Measurements from ENCODE around the gene CFAP92. TPM values are rescaled to one million over a fixed set of nuclear protein-coding genes. Genes with fewer than 3 reads are reported as not detected.

CFAP92 gene
- total RNA-seq, 1 donor from 2014 or later = 1.6 TPM

DNA sequence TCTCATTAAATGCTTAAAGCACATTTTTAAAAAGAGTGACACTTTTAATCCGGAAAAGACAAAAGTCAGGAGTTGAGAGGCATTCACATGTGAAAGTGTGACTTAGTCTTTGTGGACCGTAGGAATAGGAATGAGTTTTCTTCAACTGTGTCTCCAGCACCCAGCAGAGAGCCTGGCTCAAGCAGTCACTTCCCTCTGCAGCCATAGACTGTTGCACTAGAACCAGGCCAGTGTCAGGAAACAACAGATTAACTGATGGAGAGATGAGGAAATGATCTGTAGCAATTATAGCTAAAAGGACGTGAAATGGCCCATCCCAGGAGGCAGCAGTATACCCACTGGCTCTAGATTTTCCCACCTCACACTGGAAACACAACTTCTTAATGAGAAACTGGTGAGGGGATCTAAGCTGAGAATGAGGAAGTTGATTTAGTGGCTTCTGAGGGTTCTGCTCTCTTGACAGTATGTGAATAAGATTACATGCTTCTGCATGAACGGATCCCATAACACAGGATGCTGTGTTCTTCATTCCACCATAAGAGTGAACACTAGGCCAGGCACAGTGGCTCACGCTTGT lies 19.8 kb downstream of the CFAP92 start:
- H3K9ac ChIP-seq (ENCODE audit: low read depth in 1 of 3, low read length in 3 of 3) = no peak overlapping the region
- no peaks in the 10 kb centered on the region for H3K9me3 ChIP-seq (ENCODE audit: control insufficient read depth in 3 of 3, low read length in 3 of 3)
- no peak overlapping the region for H3K4me3 ChIP-seq (ENCODE audit: low read length in 3 of 3)
- peaks cover 0 to 2% (median 0%) of the 10 kb centered on the region in 3 donors for H3K27me3 ChIP-seq (ENCODE audit: control insufficient read depth in 3 of 3, insufficient read depth in 3 of 3, low read length in 3 of 3)
- peaks cover 13 to 17% (median 16%) of the 10 kb centered on the region in 3 donors for H3K4me1 ChIP-seq (ENCODE audit: control insufficient read depth in 3 of 3, insufficient read depth in 3 of 3, low read length in 3 of 3)
- H3K27ac ChIP-seq (ENCODE audit: low read depth, low read length) = no peak overlapping the region
- no peaks in the 10 kb centered on the region for H3K36me3 ChIP-seq (ENCODE audit: control insufficient read depth in 3 of 3, insufficient read depth in 3 of 3, low read length in 3 of 3)

DNA sequence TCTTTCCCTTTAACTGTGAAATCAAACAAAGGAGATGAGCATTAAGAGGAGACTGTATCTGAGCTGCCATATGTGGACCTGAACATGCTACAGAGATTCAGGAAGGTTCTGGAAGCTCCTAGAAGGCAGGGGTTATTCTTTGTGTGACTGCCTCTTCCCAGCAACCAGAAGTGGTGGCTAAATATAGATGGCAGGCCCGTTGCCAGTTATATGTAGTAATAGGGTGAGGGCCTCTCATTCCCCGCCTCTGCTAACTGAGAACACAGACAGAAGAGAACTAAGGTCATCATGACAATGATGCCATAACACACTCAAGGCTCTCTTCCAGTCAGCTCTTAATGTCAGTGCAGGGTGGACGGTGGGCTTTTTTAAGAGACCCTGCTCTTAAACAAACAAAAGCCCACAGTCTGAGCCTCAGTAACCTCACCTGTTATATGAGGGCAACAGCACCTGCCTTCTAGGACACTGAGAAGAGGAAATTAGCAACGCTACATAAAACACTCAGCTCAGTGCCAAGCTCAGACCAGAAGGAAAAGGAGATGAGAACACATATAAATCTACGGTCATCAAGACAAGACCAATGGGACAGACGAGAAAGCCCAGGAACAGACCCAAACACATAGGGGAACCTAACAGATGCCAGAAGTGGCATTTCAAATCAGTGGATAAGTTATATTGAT lies 22.3 kb downstream of the CFAP92 start:
- Histone ChIP-seq H3K4me1 (ENCODE audit: control insufficient read depth in 3 of 3, insufficient read depth in 3 of 3, low read length in 3 of 3) (peaks cover 13 to 17% (median 16%) of the 10 kb centered on the region in 3 donors), H3K4me3 (ENCODE audit: low read length in 3 of 3) (peak overlapping the region in 1 of 3 donors; percentile 1), H3K9ac (ENCODE audit: low read depth in 1 of 3, low read length in 3 of 3) (peak overlapping the region in 1 of 3 donors; percentile 63), H3K27me3 (ENCODE audit: control insufficient read depth in 3 of 3, insufficient read depth in 3 of 3, low read length in 3 of 3) (no peaks in the 10 kb centered on the region), H3K36me3 (ENCODE audit: control insufficient read depth in 3 of 3, insufficient read depth in 3 of 3, low read length in 3 of 3) (no peaks in the 10 kb centered on the region), H3K27ac (ENCODE audit: low read depth, low read length) (peak overlapping the region; percentile 45), H3K9me3 (ENCODE audit: control insufficient read depth in 3 of 3, low read length in 3 of 3) (no peaks in the 10 kb centered on the region)

DNA sequence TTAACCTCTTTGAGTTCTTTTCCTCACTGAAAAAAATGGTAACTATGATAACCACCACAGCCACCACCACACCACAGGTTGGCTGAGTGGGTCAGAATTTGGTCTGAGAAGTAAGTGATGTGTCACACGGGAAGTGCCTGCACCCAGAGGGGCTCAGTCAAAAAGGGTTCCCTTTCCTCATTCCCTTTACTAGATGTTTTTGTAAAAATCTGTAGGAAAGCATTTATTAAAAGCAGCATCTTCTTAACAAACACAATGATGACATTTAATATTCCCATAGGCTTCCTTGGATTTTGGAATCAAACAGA lies 23.2 kb downstream of the CFAP92 start:
- Histone ChIP-seq H3K9ac (ENCODE audit: low read depth in 1 of 3, low read length in 3 of 3) (peak overlapping the region in 1 of 3 donors; percentile 16), H3K9me3 (ENCODE audit: control insufficient read depth in 3 of 3, low read length in 3 of 3) (no peaks in the 10 kb centered on the region), H3K27ac (ENCODE audit: low read depth, low read length) (no peak overlapping the region), H3K27me3 (ENCODE audit: control insufficient read depth in 3 of 3, insufficient read depth in 3 of 3, low read length in 3 of 3) (no peaks in the 10 kb centered on the region), H3K36me3 (ENCODE audit: control insufficient read depth in 3 of 3, insufficient read depth in 3 of 3, low read length in 3 of 3) (no peaks in the 10 kb centered on the region), H3K4me1 (ENCODE audit: control insufficient read depth in 3 of 3, insufficient read depth in 3 of 3, low read length in 3 of 3) (peaks cover 13 to 17% (median 16%) of the 10 kb centered on the region in 3 donors), H3K4me3 (ENCODE audit: low read length in 3 of 3) (no peak overlapping the region)

DNA sequence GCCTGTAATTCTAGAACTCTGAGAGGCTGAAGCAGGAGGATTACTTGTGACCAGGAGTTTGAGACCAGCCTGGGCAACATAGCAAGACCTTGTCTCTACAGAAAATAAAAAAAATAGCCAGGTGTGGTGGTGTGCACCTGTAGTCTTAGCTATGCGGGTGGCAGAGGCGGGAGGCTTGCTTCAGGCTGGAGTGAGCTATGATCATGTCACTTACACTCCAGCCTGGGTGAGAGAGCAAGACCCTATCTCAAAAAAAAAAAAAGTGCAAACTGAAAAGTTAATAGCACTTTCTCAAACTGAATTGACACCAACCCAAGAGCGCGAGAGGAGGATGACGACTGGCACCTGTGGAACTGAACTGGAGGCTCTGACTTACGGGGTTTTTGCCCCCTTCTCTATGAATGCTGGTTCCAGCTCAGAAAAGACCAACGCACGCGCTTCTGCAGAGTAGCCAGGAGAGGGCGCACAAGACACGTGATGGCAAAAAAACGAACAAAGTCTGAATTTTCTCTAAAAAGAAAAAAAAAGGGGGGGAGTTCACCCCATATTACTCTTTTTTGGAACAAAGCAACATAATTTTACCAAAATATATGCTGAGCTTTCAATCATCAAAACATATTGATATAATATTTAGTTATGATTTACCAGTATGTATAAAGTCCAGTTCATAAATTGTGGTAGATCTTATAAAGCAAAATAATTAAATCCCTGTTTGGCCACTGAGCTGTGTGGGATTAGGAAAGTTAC lies 23.7 kb downstream of the CFAP92 start:
- peak overlapping the region in 2 of 3 donors; percentile 16 to 40 for H3K9ac ChIP-seq (ENCODE audit: low read depth in 1 of 3, low read length in 3 of 3)
- no peak overlapping the region for H3K27ac ChIP-seq (ENCODE audit: low read depth, low read length)
- H3K36me3 ChIP-seq (ENCODE audit: control insufficient read depth in 3 of 3, insufficient read depth in 3 of 3, low read length in 3 of 3) = no peaks in the 10 kb centered on the region
- H3K4me1 ChIP-seq (ENCODE audit: control insufficient read depth in 3 of 3, insufficient read depth in 3 of 3, low read length in 3 of 3) = peaks cover 13 to 17% (median 16%) of the 10 kb centered on the region in 3 donors
- no peaks in the 10 kb centered on the region for H3K9me3 ChIP-seq (ENCODE audit: control insufficient read depth in 3 of 3, low read length in 3 of 3)
- H3K27me3 ChIP-seq (ENCODE audit: control insufficient read depth in 3 of 3, insufficient read depth in 3 of 3, low read length in 3 of 3) = no peaks in the 10 kb centered on the region
- no peak overlapping the region for H3K4me3 ChIP-seq (ENCODE audit: low read length in 3 of 3)

DNA sequence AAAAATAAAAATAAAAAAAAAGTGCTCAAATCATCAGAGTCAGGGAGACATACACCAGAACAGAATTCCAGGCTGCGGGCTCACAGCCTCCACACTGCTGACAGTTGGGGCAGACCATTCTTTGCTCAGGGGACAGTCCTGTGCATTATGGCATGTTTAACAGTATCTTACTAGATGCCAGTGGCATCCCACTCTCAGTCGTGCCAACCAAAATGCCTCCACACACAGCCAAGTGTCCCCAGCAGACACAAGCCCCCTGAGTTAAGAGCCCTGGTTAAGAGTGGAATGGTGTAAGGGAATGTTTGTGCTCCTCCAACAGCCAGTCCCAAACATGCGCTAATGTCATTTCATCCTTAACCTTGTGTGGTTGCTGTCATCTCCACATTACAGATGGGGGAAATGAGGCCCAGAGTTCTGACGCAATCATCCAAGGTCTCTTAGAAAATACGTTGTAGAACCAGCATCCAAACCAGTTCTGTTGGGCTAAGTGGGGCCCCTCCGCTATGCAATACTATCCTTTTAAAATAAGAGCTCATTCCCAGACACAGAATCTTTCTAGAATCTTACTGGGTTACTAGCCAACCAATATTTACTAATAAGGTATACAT lies 26.0 kb downstream of the CFAP92 start:
- Histone ChIP-seq H3K9ac (ENCODE audit: low read depth in 1 of 3, low read length in 3 of 3) (no peak overlapping the region), H3K4me1 (ENCODE audit: control insufficient read depth in 3 of 3, insufficient read depth in 3 of 3, low read length in 3 of 3) (peaks cover 13 to 17% (median 16%) of the 10 kb centered on the region in 3 donors), H3K36me3 (ENCODE audit: control insufficient read depth in 3 of 3, insufficient read depth in 3 of 3, low read length in 3 of 3) (no peaks in the 10 kb centered on the region), H3K27me3 (ENCODE audit: control insufficient read depth in 3 of 3, insufficient read depth in 3 of 3, low read length in 3 of 3) (no peaks in the 10 kb centered on the region), H3K27ac (ENCODE audit: low read depth, low read length) (no peak overlapping the region), H3K4me3 (ENCODE audit: low read length in 3 of 3) (no peak overlapping the region), H3K9me3 (ENCODE audit: control insufficient read depth in 3 of 3, low read length in 3 of 3) (no peaks in the 10 kb centered on the region)

DNA sequence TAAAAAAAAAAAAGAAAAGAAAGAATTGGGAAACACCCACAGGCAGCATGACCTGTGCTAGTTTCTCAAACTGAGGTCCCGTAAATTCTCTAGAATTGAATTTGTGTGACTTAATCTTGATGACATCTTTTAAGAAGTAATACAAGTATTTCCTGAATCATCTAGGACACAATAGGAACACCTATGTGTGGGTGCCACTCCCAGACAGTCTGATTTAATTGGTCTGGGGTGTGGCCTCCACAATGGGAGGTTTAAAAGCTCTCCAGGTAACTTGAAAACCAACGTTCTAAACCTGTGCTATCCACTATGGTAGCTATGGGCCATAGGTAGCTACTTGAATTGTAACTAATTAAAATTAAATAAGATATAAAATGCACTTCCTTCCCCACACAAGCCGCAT lies 28.1 kb downstream of the CFAP92 start:
- Histone ChIP-seq H3K9me3 (ENCODE audit: control insufficient read depth in 3 of 3, low read length in 3 of 3) (no peaks in the 10 kb centered on the region), H3K4me1 (ENCODE audit: control insufficient read depth in 3 of 3, insufficient read depth in 3 of 3, low read length in 3 of 3) (peaks cover 3 to 7% (median 5%) of the 10 kb centered on the region in 3 donors), H3K9ac (ENCODE audit: low read depth in 1 of 3, low read length in 3 of 3) (no peak overlapping the region), H3K4me3 (ENCODE audit: low read length in 3 of 3) (no peak overlapping the region), H3K27ac (ENCODE audit: low read depth, low read length) (no peak overlapping the region), H3K36me3 (ENCODE audit: control insufficient read depth in 3 of 3, insufficient read depth in 3 of 3, low read length in 3 of 3) (no peaks in the 10 kb centered on the region), H3K27me3 (ENCODE audit: control insufficient read depth in 3 of 3, insufficient read depth in 3 of 3, low read length in 3 of 3) (no peaks in the 10 kb centered on the region)

DNA sequence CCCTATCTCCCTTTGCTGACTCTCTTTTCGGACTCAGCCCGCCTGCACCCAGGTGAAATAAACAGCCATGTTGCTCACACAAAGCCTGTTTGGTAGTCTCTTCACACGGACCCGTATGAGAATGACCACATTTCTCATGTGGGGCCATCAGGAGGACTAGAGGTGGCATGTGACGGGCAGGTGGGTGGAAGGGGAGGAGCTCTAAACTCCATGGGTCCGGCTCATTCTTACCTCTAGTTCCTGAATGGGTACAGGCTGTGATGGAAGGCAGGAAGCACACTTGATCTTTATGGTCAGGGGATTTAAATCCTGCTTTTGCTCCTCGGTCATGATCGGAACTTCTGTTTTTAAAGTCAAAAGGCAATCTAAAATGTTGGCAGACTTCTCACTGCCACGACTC lies 28.6 kb downstream of the CFAP92 start:
- peaks cover 0 to 2% (median 0%) of the 10 kb centered on the region in 3 donors for H3K4me1 ChIP-seq (ENCODE audit: control insufficient read depth in 3 of 3, insufficient read depth in 3 of 3, low read length in 3 of 3)
- no peak overlapping the region for H3K27ac ChIP-seq (ENCODE audit: low read depth, low read length)
- no peaks in the 10 kb centered on the region for H3K27me3 ChIP-seq (ENCODE audit: control insufficient read depth in 3 of 3, insufficient read depth in 3 of 3, low read length in 3 of 3)
- H3K9me3 ChIP-seq (ENCODE audit: control insufficient read depth in 3 of 3, low read length in 3 of 3) = no peaks in the 10 kb centered on the region
- H3K9ac ChIP-seq (ENCODE audit: low read depth in 1 of 3, low read length in 3 of 3) = no peak overlapping the region
- no peak overlapping the region for H3K4me3 ChIP-seq (ENCODE audit: low read length in 3 of 3)
- H3K36me3 ChIP-seq (ENCODE audit: control insufficient read depth in 3 of 3, insufficient read depth in 3 of 3, low read length in 3 of 3) = no peaks in the 10 kb centered on the region

DNA sequence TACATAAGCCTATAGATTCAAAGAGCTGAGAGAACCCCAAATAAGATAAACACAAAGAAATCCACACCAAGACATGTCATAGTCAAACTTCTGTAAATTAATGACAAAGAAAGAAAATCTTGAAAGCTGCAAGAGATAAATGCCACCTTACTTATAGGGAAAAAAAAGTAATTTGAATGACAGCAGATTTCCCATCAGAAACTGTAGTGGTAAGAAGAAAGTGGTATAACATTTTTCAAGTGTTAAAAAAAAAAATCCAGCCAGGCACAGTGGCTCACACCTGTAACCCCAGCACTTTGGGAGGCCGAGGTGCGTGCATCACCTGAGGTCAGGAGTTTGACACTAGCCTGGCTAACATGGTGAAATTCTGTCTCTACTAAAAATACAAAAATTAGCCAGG lies 37.4 kb downstream of the CFAP92 start:
- no peaks in the 10 kb centered on the region for H3K4me1 ChIP-seq (ENCODE audit: control insufficient read depth in 3 of 3, insufficient read depth in 3 of 3, low read length in 3 of 3)
- no peak overlapping the region for H3K9ac ChIP-seq (ENCODE audit: low read depth in 1 of 3, low read length in 3 of 3)
- H3K4me3 ChIP-seq (ENCODE audit: low read length in 3 of 3) = no peak overlapping the region
- H3K36me3 ChIP-seq (ENCODE audit: control insufficient read depth in 3 of 3, insufficient read depth in 3 of 3, low read length in 3 of 3) = no peaks in the 10 kb centered on the region
- no peaks in the 10 kb centered on the region for H3K27me3 ChIP-seq (ENCODE audit: control insufficient read depth in 3 of 3, insufficient read depth in 3 of 3, low read length in 3 of 3)
- no peak overlapping the region for H3K27ac ChIP-seq (ENCODE audit: low read depth, low read length)
- H3K9me3 ChIP-seq (ENCODE audit: control insufficient read depth in 3 of 3, low read length in 3 of 3) = no peaks in the 10 kb centered on the region

DNA sequence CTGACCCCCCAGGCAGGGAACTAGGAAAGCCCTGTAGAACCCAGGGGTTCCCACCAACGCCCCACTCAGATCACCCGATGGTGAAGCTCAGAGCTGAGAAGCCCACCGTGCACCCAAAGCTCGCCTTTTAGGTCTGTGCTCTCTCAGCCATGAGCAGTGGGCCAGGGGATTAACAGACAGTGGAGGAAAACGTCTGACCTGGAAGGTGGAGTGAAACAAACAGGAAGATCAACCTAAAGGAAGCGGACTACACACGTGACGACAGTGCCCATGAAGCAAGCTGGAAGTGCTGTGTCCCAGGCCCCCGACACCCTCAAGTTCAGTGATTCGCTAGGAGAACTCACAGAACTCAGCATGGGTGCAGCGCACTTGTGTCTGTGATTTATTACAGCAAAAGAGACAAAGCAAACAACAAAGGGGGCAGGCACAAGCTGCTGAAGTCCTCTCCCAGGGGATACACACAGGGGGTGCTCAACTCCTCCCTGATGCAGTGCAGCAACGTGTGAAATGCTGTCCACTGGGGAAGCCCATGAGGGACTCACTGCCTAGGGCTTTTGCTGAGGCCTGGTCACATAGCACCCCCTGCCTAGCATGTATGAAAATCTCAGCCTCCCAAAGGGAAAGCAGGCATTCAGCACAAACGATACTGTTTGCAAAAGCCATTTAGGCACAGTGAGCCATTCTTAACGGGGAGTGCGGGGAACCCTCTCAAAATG lies 43.5 kb downstream of the CFAP92 start:
- Histone ChIP-seq H3K27ac (ENCODE audit: low read depth, low read length) (no peak overlapping the region), H3K36me3 (ENCODE audit: control insufficient read depth in 3 of 3, insufficient read depth in 3 of 3, low read length in 3 of 3) (no peaks in the 10 kb centered on the region), H3K9ac (ENCODE audit: low read depth in 1 of 3, low read length in 3 of 3) (no peak overlapping the region), H3K27me3 (ENCODE audit: control insufficient read depth in 3 of 3, insufficient read depth in 3 of 3, low read length in 3 of 3) (no peaks in the 10 kb centered on the region), H3K4me1 (ENCODE audit: control insufficient read depth in 3 of 3, insufficient read depth in 3 of 3, low read length in 3 of 3) (no peaks in the 10 kb centered on the region), H3K4me3 (ENCODE audit: low read length in 3 of 3) (no peak overlapping the region), H3K9me3 (ENCODE audit: control insufficient read depth in 3 of 3, low read length in 3 of 3) (no peaks in the 10 kb centered on the region)
